HCT116 (cell line): ENCODE results near the gene PARP14. TPM values are rescaled to one million over a fixed set of nuclear protein-coding genes. Genes with fewer than 3 reads are reported as not detected.

Experiments
- ATAC-seq: fragments of 200-7000 bp; cut with Tn5 transposase; 2 replicates; pipeline ENCODE4 v1.9.1; 2020; ENCODE audit warnings: mild to moderate bottlenecking, moderate library complexity
- BruUV-seq: library from RNA; stranded (reverse); fragments of 400-500 nt; replicated peaks from 2 replicates; lab custom pipeline; 2021; lab: Mats Ljungman, UMichigan
- CTCF ChIA-PET: fragments of 300-600 bp; sonication (Branson Sonifier 250); formaldehyde crosslinking; loops from one replicate; lab custom pipeline; 2021; ENCODE audit warnings: antibody characterized with exemption; lab: Charles Lee
- POLR2A ChIA-PET: fragments of 300-600, 350-600 bp; sonication (Branson Sonifier 250); formaldehyde crosslinking; loops from one replicate; lab custom pipeline; 2021; ENCODE audit warnings: antibody characterized with exemption; lab: Charles Lee
- RAD21 ChIA-PET, 2 experiments: fragments of 300-600 bp; sonication (Branson Sonifier 250); formaldehyde crosslinking; loops; one replicate each; lab custom pipeline; 2023; ENCODE audit warnings: low total read pairs in 2 of 2; ENCODE audit not compliant: uncharacterized antibody in 2 of 2, unreplicated experiment in 2 of 2, low non-redundant PET in 1 of 2; lab: Charles Lee
- DNase-seq: peaks from one replicate; pipeline ENCODE4 v3.0.0-alpha.2; 2010; ENCODE audit warnings: low read depth, low spot score
- H2AFZ ChIP-seq: fragments of 200-600 bp; shearing (Covaris generic), sonication (generic); 2 replicates; pipeline ENCODE4 v1.6.1; 2017; ENCODE audit warnings: low read depth, mixed run types, mixed read lengths, antibody characterized with exemption, low read length; ENCODE audit not compliant: poor library complexity, severe bottlenecking
- H3K27ac ChIP-seq: 2 replicates; pipeline ENCODE4 v1.5.1; 2012; ENCODE audit warnings: low read depth, low read length
- H3K27me3 ChIP-seq: fragments of 200-600 bp; sonication (generic); 2 replicates; pipeline ENCODE4 v1.6.1; 2016; ENCODE audit warnings: mixed run types, low read length, mixed read lengths; ENCODE audit not compliant: insufficient read depth
- H3K36me3 ChIP-seq, 2 experiments: fragments of 200-500 bp in 1 of 2; fragments of 200-600 bp in 1 of 2; sonication (Bioruptor generic) in 1 of 2; sonication (generic) in 1 of 2; 2 replicates each; pipeline versions ENCODE4 v1.5.1 to v1.6.1; 2014 to 2016; ENCODE audit warnings: low read length in 2 of 2, inconsistent platforms in 1 of 2, mixed read lengths in 1 of 2, mixed run types in 1 of 2; ENCODE audit not compliant: insufficient read depth in 2 of 2, control insufficient read depth in 1 of 2
- H3K4me1 ChIP-seq, 2 experiments: fragments of 200-600 bp in 1 of 2; sonication (generic) in 1 of 2; 2 replicates each; pipeline versions ENCODE4 v1.5.1 to v1.6.1; 2012 to 2017; ENCODE audit warnings: low read length in 2 of 2, inconsistent platforms in 1 of 2, mild to moderate bottlenecking in 1 of 2, mixed read lengths in 1 of 2, mixed run types in 1 of 2, moderate library complexity in 1 of 2; ENCODE audit not compliant: insufficient read depth in 2 of 2, control insufficient read depth in 1 of 2
- H3K4me2 ChIP-seq: fragments of 200-600 bp; sonication (generic); 2 replicates; pipeline ENCODE4 v1.6.1; 2017; ENCODE audit warnings: mixed run types, low read length, mixed read lengths
- H3K4me3 ChIP-seq, 2 experiments: fragments of 200-600 bp in 1 of 2; sonication (generic) in 1 of 2; replicated peaks in 1 of 2; 2 replicates each; pipeline ENCODE4 v1.5.1; 2011 to 2016; ENCODE audit warnings: low read length in 2 of 2, control low read depth in 1 of 2, low read depth in 1 of 2, mild to moderate bottlenecking in 1 of 2, mixed read lengths in 1 of 2, mixed run types in 1 of 2
- H3K79me2 ChIP-seq: fragments of 200-600 bp; sonication (generic); 2 replicates; pipeline ENCODE4 v1.6.1; 2017; ENCODE audit warnings: mild to moderate bottlenecking, mixed run types, low read length, moderate library complexity, mixed read lengths; ENCODE audit not compliant: insufficient read depth
- H3K9ac ChIP-seq: fragments of 200-600 bp; sonication (generic); 2 replicates; pipeline ENCODE4 v1.6.1; 2016; ENCODE audit warnings: low read length, mixed read lengths
- H3K9me2 ChIP-seq: fragments of 200-600 bp; sonication (generic), shearing (Covaris generic); 2 replicates; pipeline ENCODE4 v1.6.1; 2017; ENCODE audit warnings: mixed run types, mild to moderate bottlenecking, moderate library complexity; ENCODE audit not compliant: insufficient read depth
- H3K9me3 ChIP-seq, 2 experiments: fragments of 200-500 bp in 1 of 2; fragments of 200-600 bp in 1 of 2; sonication (Bioruptor generic) in 1 of 2; sonication (generic) in 1 of 2; 2 replicates each; pipeline ENCODE4 v1.6.1; 2014 to 2017; ENCODE audit warnings: low read length in 2 of 2, mixed read lengths in 2 of 2, inconsistent platforms in 1 of 2, low read depth in 1 of 2, mild to moderate bottlenecking in 1 of 2, mixed run types in 1 of 2, moderate library complexity in 1 of 2; ENCODE audit not compliant: control insufficient read depth in 1 of 2, insufficient read depth in 1 of 2
- H4K20me1 ChIP-seq: fragments of 200-600 bp; sonication (generic), shearing (Covaris generic); 2 replicates; pipeline ENCODE4 v1.6.1; 2017; ENCODE audit warnings: mixed run types, mild to moderate bottlenecking, moderate library complexity; ENCODE audit not compliant: insufficient read depth
- ATF3 ChIP-seq: IDR thresholded peaks from 2 replicates; pipeline ENCODE4 v1.6.1; 2012
- CBX3 ChIP-seq: IDR thresholded peaks from 2 replicates; pipeline ENCODE4 v1.6.1; 2012; ENCODE audit warnings: low read depth
- CEBPB ChIP-seq: IDR thresholded peaks from 2 replicates; pipeline ENCODE4 v1.6.1; 2012; ENCODE audit warnings: low read depth
- CTCF ChIP-seq, 3 experiments: fragments of 200-600 bp in 1 of 3; sonication (generic) in 1 of 3; IDR thresholded peaks in 2 of 3; conservative IDR thresholded peaks in 1 of 3; 2 replicates each; pipeline ENCODE4 v1.5.1; 2012 to 2017; ENCODE audit warnings: low read depth in 2 of 3, low read length in 2 of 3, antibody characterized with exemption in 1 of 3, borderline replicate concordance in 1 of 3, control low read depth in 1 of 3, mild to moderate bottlenecking in 1 of 3, mixed read lengths in 1 of 3, mixed run types in 1 of 3, moderate library complexity in 1 of 3; ENCODE audit not compliant: insufficient read depth in 1 of 3
- EZH2 ChIP-seq: fragments of 200-600 bp; sonication (generic); IDR thresholded peaks from 2 replicates; pipeline ENCODE4 v1.6.1; 2017; ENCODE audit warnings: antibody characterized with exemption, mixed run types
- FOSL1 ChIP-seq: IDR thresholded peaks from 2 replicates; pipeline ENCODE4 v1.6.1; 2012; ENCODE audit warnings: low read depth
- JUND ChIP-seq: IDR thresholded peaks from 2 replicates; pipeline ENCODE4 v1.6.1; 2012
- POLR2AphosphoS5 ChIP-seq: IDR thresholded peaks from 2 replicates; pipeline ENCODE4 v1.6.1; 2011; ENCODE audit warnings: mild to moderate bottlenecking, low read depth, low read length, moderate library complexity
- RAD21 ChIP-seq: IDR thresholded peaks from 2 replicates; pipeline ENCODE4 v1.6.1; 2012; ENCODE audit warnings: low read depth, mild to moderate bottlenecking
- REST ChIP-seq: IDR thresholded peaks from 2 replicates; pipeline ENCODE4 v1.6.1; 2012; ENCODE audit warnings: low read depth
- SIN3A ChIP-seq: IDR thresholded peaks from 2 replicates; pipeline ENCODE4 v1.6.1; 2012; ENCODE audit warnings: low read depth
- SP1 ChIP-seq: IDR thresholded peaks from 2 replicates; pipeline ENCODE4 v1.6.1; 2012; ENCODE audit warnings: low read depth
- SRF ChIP-seq: IDR thresholded peaks from 2 replicates; pipeline ENCODE4 v1.6.1; 2012; ENCODE audit warnings: low read depth
- YY1 ChIP-seq: IDR thresholded peaks from 2 replicates; pipeline ENCODE4 v1.6.1; 2011; ENCODE audit warnings: low read length, low read depth, moderate library complexity, mild to moderate bottlenecking; ENCODE audit not compliant: insufficient replicate concordance; ENCODE audit errors: extremely low read depth
- ZNF274 ChIP-seq: fragments of 200-500 bp; sonication (Bioruptor generic); IDR thresholded peaks from 2 replicates; pipeline ENCODE4 v1.6.1; 2014; ENCODE audit warnings: mild to moderate bottlenecking, low read depth, low read length, inconsistent platforms
- intact Hi-C: fragments of 100-400 bp; cut with micrococcal nuclease; formaldehyde crosslinking; loops from 2 replicates; pipeline ENCODE4 v1.10.0; 2022
- total RNA-seq: library from RNA; stranded (reverse); gene quantifications from one replicate; pipeline ENCODE4 v1.2.1, GENCODE V29; 2021; ENCODE audit not compliant: unreplicated experiment

The PARP14 gene
- total RNA-seq, 1 experiment from 2014 or later: 12.2 TPM

- DNase-seq (no peak), ATAC-seq (no peak)
- no peak overlapping the region for H3K27ac ChIP-seq
- RAD21 ChIA-PET: no interaction called here
- CTCF ChIA-PET: no interaction called here
- intact Hi-C loops: no loop called here
- H3K4me3 ChIP-seq: no peak overlapping the region
- H3K27me3 ChIP-seq: no peaks in the 10 kb centered on the region
- H3K9me3 ChIP-seq: no peaks in the 10 kb centered on the region
- H3K4me2 ChIP-seq: no peak overlapping the region
- no peaks in the 10 kb centered on the region for H3K4me1 ChIP-seq
- H3K79me2 ChIP-seq: no peaks in the 10 kb centered on the region
- POLR2A ChIA-PET: no interaction called here
- no peak overlapping the region for H3K9ac ChIP-seq
- H2AFZ ChIP-seq: no peak overlapping the region
- BruUV-seq: no TSS peak
- TF ChIP-seq JUND (no peak), POLR2AphosphoS5 (no peak), SRF (no peak), ZNF274 (no peak), YY1 (no peak), CBX3 (no peak), FOSL1 (no peak), RAD21 (no peak), REST (no peak), EZH2 (no peak), SP1 (no peak), SIN3A (no peak), ATF3 (no peak), CEBPB (no peak), CTCF (IDR thresholded peaks at IDR 0.05 in 2 of 3, conservative IDR thresholded peaks at IDR 0.05 in 1 of 3; ENCODE audit: borderline replicate concordance in 1 of 3, insufficient read depth in 1 of 3, low read depth in 2 of 3, low read length in 2 of 3) (no peak)
- TF ChIP-seq, all 23 proteins: peak for 0
- Histone ChIP-seq H4K20me1 (no peaks in the 10 kb centered on the region), H3K9me2 (no peaks in the 10 kb centered on the region), H3K36me3 (no peaks in the 10 kb centered on the region)
Measured at GRCh38 chr3:122727294-122727693, 46.7 kb downstream of the PARP14 start.
